ENCODE data around the gene KCNQ1. TPM values are rescaled to one million over a fixed set of nuclear protein-coding genes. Genes with fewer than 3 reads are reported as not detected.

The KCNQ1 gene
- total RNA-seq, 1 donor from 2014 or later = 7.9 TPM

DNA sequence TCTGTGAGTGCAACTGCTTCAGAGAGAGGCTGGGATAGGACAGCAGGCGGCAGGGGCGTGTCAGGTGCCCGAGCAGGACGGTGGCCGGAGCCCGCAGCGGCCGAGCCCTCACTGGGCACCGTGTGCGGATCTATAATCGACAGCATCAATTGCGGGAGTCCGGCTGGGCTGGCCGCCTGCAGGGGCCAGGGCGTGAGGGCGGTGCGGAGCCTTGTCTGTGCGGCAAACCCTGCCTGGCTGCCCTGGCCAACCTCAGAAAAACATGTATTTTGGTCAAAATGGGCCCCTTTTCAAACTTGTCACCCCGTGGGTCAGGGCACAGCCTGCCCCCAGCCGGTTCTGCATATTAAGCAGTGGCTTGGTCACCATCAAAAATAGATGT lies 346.3 kb downstream of the KCNQ1 start:
- DNase-seq (ENCODE audit: low spot score) = no peak

DNA sequence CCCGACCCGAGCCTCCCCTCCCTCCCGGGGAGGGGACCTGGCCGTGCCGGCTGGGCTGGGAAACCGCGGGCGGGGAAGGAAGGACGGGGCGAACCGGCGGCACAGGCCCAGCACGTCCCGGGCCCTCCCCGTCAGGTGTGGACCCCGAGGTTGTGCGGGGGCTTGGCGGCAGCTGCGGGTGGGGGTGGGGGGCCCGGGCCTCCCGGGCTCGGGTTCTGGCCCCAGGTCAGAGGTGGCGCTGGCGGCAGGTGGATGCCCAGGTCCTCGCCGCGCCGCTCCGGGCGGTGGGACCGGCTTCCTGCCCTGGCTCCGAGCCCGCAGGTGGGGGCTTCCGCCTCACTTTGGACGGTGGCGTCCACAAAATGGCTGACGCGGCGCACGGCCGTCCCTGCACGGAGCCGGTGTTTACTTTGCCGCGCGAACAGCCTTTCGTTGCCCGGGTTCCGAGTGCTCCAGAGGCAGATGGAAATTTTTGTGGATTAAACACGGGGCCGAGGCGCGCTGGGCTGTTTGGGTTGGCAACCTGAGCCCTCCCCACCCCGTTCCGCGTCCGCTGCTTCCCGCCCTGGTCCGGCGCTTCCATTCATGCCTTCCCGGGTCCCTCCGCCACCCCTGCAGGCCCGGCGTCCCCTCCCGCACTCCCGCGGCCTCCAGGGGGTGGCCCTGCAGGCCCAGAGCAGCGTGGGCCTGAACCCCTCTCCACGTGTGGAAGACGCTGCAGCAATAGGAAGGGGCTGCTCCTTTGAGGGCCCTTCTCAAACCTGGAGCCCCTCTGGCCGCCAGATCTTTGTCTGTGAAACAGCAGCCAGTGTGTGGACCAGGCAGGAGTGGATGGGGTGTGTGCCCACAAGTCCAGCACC lies 346.9 kb downstream of the KCNQ1 start:
- no peak for DNase-seq (ENCODE audit: low spot score)

GRCh38 chr11:2792381-2793250 lies 347.8 kb downstream of the KCNQ1 start:
- DNase-seq (ENCODE audit: low spot score) = no peak

DNA sequence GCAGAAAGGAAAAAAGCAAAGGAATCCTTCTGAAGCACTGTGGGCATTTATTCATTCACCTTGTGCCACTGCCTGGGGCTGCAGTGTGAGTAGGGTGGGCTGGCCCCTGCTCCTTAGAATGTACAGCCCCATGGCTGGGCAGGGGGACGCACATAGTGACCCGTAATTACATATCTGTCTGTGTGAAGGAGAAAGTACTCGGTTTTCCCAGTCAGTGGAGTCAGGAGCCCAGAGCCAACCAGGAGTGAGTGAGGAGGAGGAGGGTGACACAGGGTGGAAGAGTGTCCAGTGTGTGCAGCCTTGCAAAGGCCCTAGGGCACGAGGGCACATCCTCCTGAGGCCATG lies 348.9 kb downstream of the KCNQ1 start:
- DNase-seq (ENCODE audit: low spot score) = no peak

- DNase-seq (ENCODE audit: low spot score) = no peak
Observed at GRCh38 chr11:2794046-2794967, 349.5 kb downstream of the KCNQ1 start.

DNA sequence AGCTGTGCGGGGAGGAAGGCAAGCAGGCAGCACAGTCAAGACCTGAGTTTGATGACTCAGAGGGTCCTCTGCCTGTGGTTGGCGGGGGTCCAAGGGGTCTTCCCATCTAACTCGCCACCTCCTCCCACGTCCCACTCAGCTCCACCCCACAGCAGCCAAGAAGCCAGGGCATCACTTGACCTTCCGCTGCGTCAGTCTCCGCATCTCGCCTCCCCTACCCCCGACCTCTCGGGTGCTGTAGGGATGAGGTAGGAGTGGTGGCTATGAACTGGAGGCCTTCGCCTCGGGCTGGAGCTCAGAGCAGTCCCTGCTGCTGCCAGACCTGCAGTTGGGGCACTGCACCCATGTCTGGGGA lies 350.1 kb downstream of the KCNQ1 start:
- no peak for DNase-seq (ENCODE audit: low spot score)

DNA sequence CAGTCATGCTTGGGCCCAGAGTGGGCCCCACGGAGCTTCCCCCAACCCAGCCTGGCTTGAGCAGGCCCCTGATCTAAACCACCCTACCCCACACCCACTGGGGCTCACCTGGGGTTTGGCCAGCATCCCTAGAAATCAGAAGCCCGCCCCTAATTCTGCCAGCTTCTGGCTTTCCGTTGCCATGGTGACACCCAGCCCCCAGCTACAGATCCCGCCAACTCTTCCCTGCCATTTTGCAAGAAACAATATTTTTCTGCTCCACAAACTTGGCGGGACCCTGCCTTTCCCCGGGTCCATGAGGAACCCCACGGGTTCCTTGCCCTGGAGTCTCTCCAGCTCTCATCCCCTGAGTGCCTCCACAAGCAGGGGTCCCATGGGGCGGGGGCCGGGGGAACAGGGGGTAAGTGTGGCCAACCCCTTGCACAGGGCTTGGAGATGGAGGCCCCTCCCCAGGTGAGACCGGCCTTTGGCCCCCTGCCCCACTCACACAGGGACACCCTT lies 350.7 kb downstream of the KCNQ1 start:
- no peak for DNase-seq (ENCODE audit: low spot score)

GRCh38 chr11:2796091-2796490 lies 351.3 kb downstream of the KCNQ1 start:
- no peak for DNase-seq (ENCODE audit: low spot score)

GRCh38 chr11:2796508-2797113 lies 351.8 kb downstream of the KCNQ1 start:
- DNase-seq (ENCODE audit: low spot score) = no peak

DNA sequence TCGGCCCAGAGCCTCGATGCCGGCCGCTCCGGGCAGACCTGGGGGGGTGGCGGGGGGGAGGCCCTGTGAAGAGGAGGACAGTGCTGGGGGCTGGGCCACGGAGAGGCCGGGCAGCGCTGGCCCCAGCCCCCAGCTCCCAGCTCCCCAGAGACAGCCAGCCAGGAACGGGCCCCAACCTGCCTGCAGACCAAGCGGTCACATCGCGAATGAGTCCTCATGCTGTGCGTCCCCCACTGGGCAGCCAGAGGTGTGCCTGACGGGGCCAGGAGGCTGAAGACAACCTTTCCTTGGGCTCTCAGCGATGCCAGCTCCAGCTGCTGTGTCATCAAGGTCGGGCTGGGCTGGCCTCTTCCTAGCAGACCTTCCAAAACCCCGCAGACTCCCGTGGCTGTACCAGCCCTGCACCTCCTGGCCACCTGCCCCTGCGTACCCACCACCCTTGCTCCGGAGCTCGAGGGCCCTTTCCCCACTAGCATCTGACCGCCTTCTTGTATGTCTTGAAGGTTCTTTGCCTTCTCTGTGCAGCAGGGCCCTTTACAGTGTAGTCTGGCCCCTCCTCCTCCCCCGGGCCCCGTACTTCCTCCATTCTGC lies 352.4 kb downstream of the KCNQ1 start:
- DNase-seq (ENCODE audit: low spot score) = no peak

GRCh38 chr11:2797741-2798361 lies 353.0 kb downstream of the KCNQ1 start:
- no peak for DNase-seq (ENCODE audit: low spot score)

DNA sequence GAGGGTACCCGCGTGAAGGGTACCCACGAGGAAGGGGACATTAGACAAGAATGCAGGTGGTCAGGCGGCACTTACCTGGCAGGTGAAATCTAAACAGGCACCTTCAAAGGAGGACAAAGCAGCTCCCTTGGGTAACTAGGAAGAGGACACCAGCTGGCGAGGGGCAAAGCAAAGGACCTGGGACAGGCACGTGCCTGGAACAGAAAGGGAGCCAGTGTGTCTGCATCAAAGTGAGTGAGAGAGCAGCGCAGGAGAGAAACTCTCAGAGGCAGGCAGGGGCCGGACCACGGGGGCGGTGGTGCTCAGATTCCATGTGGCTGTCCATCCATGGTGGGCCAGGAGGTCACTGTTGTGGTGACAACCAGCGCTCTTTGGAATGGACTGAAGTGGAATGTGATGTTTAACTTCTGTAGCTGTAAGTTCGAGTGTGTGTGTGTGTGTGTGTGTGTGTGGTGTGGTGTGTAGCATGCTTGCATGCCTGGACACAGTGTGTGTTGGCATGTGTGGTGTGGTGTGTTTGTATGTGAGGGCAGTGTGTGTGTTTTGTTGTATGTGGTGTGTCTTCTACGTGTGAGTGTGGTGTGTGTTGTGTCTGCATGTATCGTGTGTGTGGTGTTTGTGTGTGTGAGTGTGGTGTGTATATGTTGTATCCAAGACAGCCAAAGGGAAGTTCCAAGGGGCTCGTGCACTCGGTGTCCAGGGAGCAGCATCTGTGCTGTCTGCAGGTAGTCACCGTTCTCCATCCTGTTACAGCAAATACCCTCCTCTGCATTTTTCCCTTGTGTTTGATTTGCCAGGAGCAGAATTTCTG lies 354.3 kb downstream of the KCNQ1 start:
- DNase-seq (ENCODE audit: low spot score) = no peak

GRCh38 chr11:2799881-2800654 lies 355.3 kb downstream of the KCNQ1 start:
- peak; percentile 54 for DNase-seq (ENCODE audit: low spot score)

GRCh38 chr11:2800655-2801531 lies 356.1 kb downstream of the KCNQ1 start:
- no peak for DNase-seq (ENCODE audit: low spot score)

DNA sequence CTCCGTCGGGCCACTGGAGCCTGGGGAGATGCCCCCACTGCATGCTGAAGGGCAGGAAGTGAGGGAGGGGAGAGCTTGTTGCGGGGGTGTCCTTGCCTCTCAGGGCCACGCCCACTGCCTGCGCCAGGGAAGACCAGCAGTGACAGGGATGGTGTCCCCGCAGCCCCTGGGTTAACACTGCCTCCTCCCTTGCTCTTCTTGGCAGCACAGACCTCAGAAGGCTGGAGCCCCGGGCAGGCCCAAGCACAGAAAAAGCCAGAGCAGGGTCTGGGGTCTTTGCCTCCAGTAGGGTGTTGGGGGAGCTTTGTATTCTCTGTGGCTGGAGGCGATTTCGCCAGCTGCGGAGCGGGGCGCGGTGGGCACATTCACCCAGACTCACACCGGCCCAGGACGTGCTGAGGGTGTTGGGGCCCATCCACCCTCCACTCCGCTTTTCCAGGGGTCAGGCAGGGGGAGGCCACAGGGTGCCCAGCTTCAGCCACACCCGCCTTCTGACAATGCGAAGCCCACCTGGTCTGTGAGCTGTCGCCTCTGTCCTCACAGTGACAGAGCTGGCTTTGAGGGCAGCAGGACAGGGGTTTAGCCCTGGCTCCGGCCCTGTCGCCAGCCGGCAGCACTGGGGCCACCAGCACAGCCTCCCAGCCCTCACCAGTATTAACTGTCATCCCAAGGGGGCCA lies 357.0 kb downstream of the KCNQ1 start:
- no peak for DNase-seq (ENCODE audit: low spot score)

- no peak for DNase-seq (ENCODE audit: low spot score)
Observed at GRCh38 chr11:2802389-2803185, 357.8 kb downstream of the KCNQ1 start.

All from umbilical cord (tissue), 2 donors.